Panc1 (cell line): ENCODE measurements around the gene GJB4. TPM values are rescaled to one million over a fixed set of nuclear protein-coding genes. Genes with fewer than 3 reads are reported as not detected.

Experiments used
- ATAC-seq: fragments of 200-7000 bp; cut with Tn5 transposase; 2 replicates; pipeline ENCODE4 v1.9.1; 2020; ENCODE audit warnings: mild to moderate bottlenecking, moderate library complexity
- BruUV-seq: library from RNA; stranded (reverse); fragments of 400-500 nt; replicated peaks from 2 replicates; lab custom pipeline; 2021; lab: Mats Ljungman, UMichigan
- CTCF ChIA-PET: fragments of 300-600 bp; sonication (Branson Sonifier 250); formaldehyde crosslinking; loops from one replicate; lab custom pipeline; 2022; ENCODE audit warnings: antibody characterized with exemption; lab: Charles Lee
- POLR2A ChIA-PET: fragments of 300-600 bp; sonication (Branson Sonifier 250); formaldehyde crosslinking; loops from one replicate; lab custom pipeline; 2022; ENCODE audit warnings: antibody characterized with exemption; lab: Charles Lee
- DNase-seq: peaks from one replicate; pipeline ENCODE4 v3.0.0-alpha.2; 2010; ENCODE audit warnings: low read depth, low spot score
- H3K27ac ChIP-seq: 2 replicates; pipeline ENCODE4 v1.5.1; 2011; ENCODE audit warnings: mild to moderate bottlenecking, low read length, inconsistent platforms
- H3K27me3 ChIP-seq: fragments of 200-500 bp; sonication (Bioruptor generic); 2 replicates; pipeline ENCODE4 v1.6.0; 2014; ENCODE audit warnings: low read length, inconsistent platforms; ENCODE audit not compliant: control insufficient read depth, insufficient read depth
- H3K36me3 ChIP-seq: fragments of 200-500 bp; sonication (Bioruptor generic); 2 replicates; pipeline ENCODE4 v1.5.1; 2014; ENCODE audit warnings: inconsistent platforms, mild to moderate bottlenecking, low read length, moderate library complexity; ENCODE audit not compliant: control insufficient read depth, insufficient read depth
- H3K4me1 ChIP-seq: 2 replicates; pipeline ENCODE4 v1.5.1; 2011; ENCODE audit warnings: inconsistent platforms, mild to moderate bottlenecking, low read length, moderate library complexity; ENCODE audit not compliant: control insufficient read depth, insufficient read depth
- H3K4me3 ChIP-seq, 2 experiments: 2 replicates each; pipeline ENCODE4 v1.5.1; 2011 to 2012; ENCODE audit warnings: low read depth in 2 of 2, low read length in 2 of 2, mild to moderate bottlenecking in 2 of 2, inconsistent platforms in 1 of 2, moderate library complexity in 1 of 2
- H3K9me3 ChIP-seq: fragments of 200-500 bp; sonication (Bioruptor generic); 2 replicates; pipeline ENCODE4 v1.5.1; 2014; ENCODE audit warnings: low read depth, mild to moderate bottlenecking, inconsistent platforms, low read length, moderate library complexity; ENCODE audit not compliant: control insufficient read depth, insufficient read depth
- CTCF ChIP-seq: fragments of 450-650 bp; IDR thresholded peaks from 2 replicates; pipeline ENCODE4 v1.5.1; 2017; ENCODE audit warnings: mild to moderate bottlenecking
- POLR2AphosphoS5 ChIP-seq: IDR thresholded peaks from 2 replicates; pipeline ENCODE4 v1.6.1; 2012; ENCODE audit warnings: mild to moderate bottlenecking, low read depth, low read length, moderate library complexity
- SIN3A ChIP-seq: IDR thresholded peaks from 2 replicates; pipeline ENCODE4 v1.6.1; 2012; ENCODE audit warnings: low read depth, mild to moderate bottlenecking, low read length, moderate library complexity, borderline replicate concordance; ENCODE audit not compliant: insufficient read depth
- TCF7L2 ChIP-seq: IDR thresholded peaks from 2 replicates; pipeline ENCODE4 v1.6.1; 2011; ENCODE audit warnings: mild to moderate bottlenecking, low read depth, low read length, inconsistent platforms
- in situ Hi-C: cut with HindIII; loops from 2 replicates; pipeline ENCODE4 v1.10.0; 2016; ENCODE audit warnings: low sequenced_read_pairs, low pct_unique_long_range_greater_than_20kb
- intact Hi-C: fragments of 100-400 bp; cut with micrococcal nuclease; formaldehyde crosslinking; loops from one replicate; pipeline ENCODE4 v1.10.0; 2022; ENCODE audit not compliant: unreplicated experiment
- total RNA-seq: library from RNA; stranded (reverse); gene quantifications from one replicate; pipeline ENCODE4 v1.2.1, GENCODE V29; 2021; ENCODE audit not compliant: unreplicated experiment
- TF ChIP-seq, protein P1 (sequence below), 2 experiments: IDR thresholded peaks; 2 replicates each; pipeline ENCODE4 v1.6.1; 2011 to 2012; ENCODE audit warnings: low read depth in 2 of 2, control low read depth in 1 of 2, low read length in 1 of 2, mild to moderate bottlenecking in 1 of 2, moderate library complexity in 1 of 2; ENCODE audit not compliant: insufficient read depth in 1 of 2

Gene GJB4
- total RNA-seq, 1 experiment from 2014 or later = not detected

GRCh38 chr1:34790985-34791384 lies 31.4 kb downstream of the GJB4 start:
- Histone ChIP-seq H3K9me3 (no peaks in the 10 kb centered on the region), H3K36me3 (no peaks in the 10 kb centered on the region), H3K27ac (no peak overlapping the region), H3K4me1 (no peaks in the 10 kb centered on the region), H3K4me3 (no peak overlapping the region), H3K27me3 (no peaks in the 10 kb centered on the region)
- no peak for ATAC-seq
- no peak for DNase-seq
- TF ChIP-seq TCF7L2 (no peak), POLR2AphosphoS5 (no peak), SIN3A (no peak), CTCF (no peak)
- TF ChIP-seq, protein P1, sequence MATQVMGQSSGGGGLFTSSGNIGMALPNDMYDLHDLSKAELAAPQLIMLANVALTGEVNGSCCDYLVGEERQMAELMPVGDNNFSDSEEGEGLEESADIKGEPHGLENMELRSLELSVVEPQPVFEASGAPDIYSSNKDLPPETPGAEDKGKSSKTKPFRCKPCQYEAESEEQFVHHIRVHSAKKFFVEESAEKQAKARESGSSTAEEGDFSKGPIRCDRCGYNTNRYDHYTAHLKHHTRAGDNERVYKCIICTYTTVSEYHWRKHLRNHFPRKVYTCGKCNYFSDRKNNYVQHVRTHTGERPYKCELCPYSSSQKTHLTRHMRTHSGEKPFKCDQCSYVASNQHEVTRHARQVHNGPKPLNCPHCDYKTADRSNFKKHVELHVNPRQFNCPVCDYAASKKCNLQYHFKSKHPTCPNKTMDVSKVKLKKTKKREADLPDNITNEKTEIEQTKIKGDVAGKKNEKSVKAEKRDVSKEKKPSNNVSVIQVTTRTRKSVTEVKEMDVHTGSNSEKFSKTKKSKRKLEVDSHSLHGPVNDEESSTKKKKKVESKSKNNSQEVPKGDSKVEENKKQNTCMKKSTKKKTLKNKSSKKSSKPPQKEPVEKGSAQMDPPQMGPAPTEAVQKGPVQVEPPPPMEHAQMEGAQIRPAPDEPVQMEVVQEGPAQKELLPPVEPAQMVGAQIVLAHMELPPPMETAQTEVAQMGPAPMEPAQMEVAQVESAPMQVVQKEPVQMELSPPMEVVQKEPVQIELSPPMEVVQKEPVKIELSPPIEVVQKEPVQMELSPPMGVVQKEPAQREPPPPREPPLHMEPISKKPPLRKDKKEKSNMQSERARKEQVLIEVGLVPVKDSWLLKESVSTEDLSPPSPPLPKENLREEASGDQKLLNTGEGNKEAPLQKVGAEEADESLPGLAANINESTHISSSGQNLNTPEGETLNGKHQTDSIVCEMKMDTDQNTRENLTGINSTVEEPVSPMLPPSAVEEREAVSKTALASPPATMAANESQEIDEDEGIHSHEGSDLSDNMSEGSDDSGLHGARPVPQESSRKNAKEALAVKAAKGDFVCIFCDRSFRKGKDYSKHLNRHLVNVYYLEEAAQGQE (IDR thresholded peaks at IDR 0.05; ENCODE audit: insufficient read depth in 1 of 2, low read depth in 2 of 2, low read length in 1 of 2) = no peak
- ChIA-PET POLR2A (no interaction called here), CTCF (no interaction called here)
- intact Hi-C loops (no loop called here), in situ Hi-C loops (no loop called here)
- BruUV-seq = no TSS peak

DNA sequence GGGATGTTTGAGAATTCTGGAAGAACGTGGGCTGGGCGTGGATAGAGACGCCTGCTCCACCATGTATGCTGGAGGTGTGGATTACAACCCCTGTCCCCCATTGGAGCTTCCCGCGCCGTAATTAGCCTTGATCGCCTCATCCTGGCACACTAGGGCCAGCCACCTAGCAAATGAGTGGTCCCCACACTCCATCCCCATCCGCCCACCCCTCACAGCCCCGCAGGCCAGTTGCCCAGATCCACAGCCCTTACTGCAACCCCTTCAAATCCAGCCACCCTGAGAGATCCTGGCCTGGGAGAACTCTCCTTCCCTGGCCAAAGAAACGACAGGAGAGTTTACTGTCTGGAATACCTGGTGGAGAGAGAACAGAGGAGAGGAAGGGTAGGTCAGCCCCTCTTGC lies 32.9 kb downstream of the GJB4 start:
- H3K4me1 ChIP-seq = no peaks in the 10 kb centered on the region
- intact Hi-C loops (no loop called here), in situ Hi-C loops (no loop called here)
- H3K27ac ChIP-seq = no peak overlapping the region
- H3K27me3 ChIP-seq = no peaks in the 10 kb centered on the region
- H3K4me3 ChIP-seq = no peak overlapping the region
- ATAC-seq = no peak
- no peak for DNase-seq
- H3K36me3 ChIP-seq = no peaks in the 10 kb centered on the region
- no TSS peak for BruUV-seq
- TF ChIP-seq POLR2AphosphoS5 = no peak
- no peak for TF ChIP-seq CTCF
- no peak for TF ChIP-seq TCF7L2
- TF ChIP-seq, protein P1 (IDR thresholded peaks at IDR 0.05; ENCODE audit: insufficient read depth in 1 of 2, low read depth in 2 of 2, low read length in 1 of 2) = no peak
- no peak for TF ChIP-seq SIN3A
- CTCF ChIA-PET = no interaction called here
- no peaks in the 10 kb centered on the region for H3K9me3 ChIP-seq
- POLR2A ChIA-PET = no interaction called here
